ENCODE results near the gene CACNA1I. TPM values are rescaled to one million over a fixed set of nuclear protein-coding genes. Genes with fewer than 3 reads are reported as not detected.

CACNA1I gene
- total RNA-seq, 1 donor from 2014 or later: 0.11 TPM

GRCh38 chr22:39682994-39683393 lies 112.4 kb downstream of the CACNA1I start:
- H3K9me3 ChIP-seq (ENCODE audit: insufficient read depth, low read depth, low read length): no peaks in the 10 kb centered on the region
- no peak overlapping the region for H3K9ac ChIP-seq (ENCODE audit: low read length)
- DNase-seq (ENCODE audit: low read depth) (no peak), FAIRE-seq (no peak)
- Mint-ChIP-seq H3K27ac (ENCODE audit: unreplicated experiment) (no peak overlapping the region), H3K4me1 (ENCODE audit: low read depth, unreplicated experiment) (no peaks in the 10 kb centered on the region), H3K4me3 (ENCODE audit: unreplicated experiment) (no peak overlapping the region), H3K27me3 (ENCODE audit: low read depth, unreplicated experiment) (peaks cover 37% of the 10 kb centered on the region), H3K9me3 (ENCODE audit: unreplicated experiment) (no peaks in the 10 kb centered on the region), H3K36me3 (ENCODE audit: low read depth, unreplicated experiment) (no peaks in the 10 kb centered on the region)
- H2AFZ ChIP-seq (ENCODE audit: low read depth, low read length): no peak overlapping the region
- no peak overlapping the region for H3K27ac ChIP-seq (ENCODE audit: low read depth, low read length)
- H3K36me3 ChIP-seq (ENCODE audit: insufficient read depth, low read length): no peaks in the 10 kb centered on the region
- no peak overlapping the region for H3K4me3 ChIP-seq (ENCODE audit: insufficient read depth, low read depth, low read length)
- H4K20me1 ChIP-seq (ENCODE audit: insufficient read depth, low read length): no peaks in the 10 kb centered on the region
- no peaks in the 10 kb centered on the region for H3K4me1 ChIP-seq (ENCODE audit: insufficient read depth, low read length)
- H3K27me3 ChIP-seq (ENCODE audit: insufficient read depth, low read length): peaks cover 10% of the 10 kb centered on the region
- H3K79me2 ChIP-seq (ENCODE audit: insufficient read depth, low read length): no peaks in the 10 kb centered on the region
- no peak overlapping the region for H3K4me2 ChIP-seq (ENCODE audit: low read length)
- TF ChIP-seq CTCF (IDR thresholded peaks at IDR 0.05; ENCODE audit: insufficient read depth, low read depth, low read length) (no peak), EZH2 (IDR thresholded peaks at IDR 0.05; ENCODE audit: insufficient read depth, low read length) (no peak)

GRCh38 chr22:39683639-39684038 lies 113.1 kb downstream of the CACNA1I start:
- Histone ChIP-seq H3K36me3 (ENCODE audit: insufficient read depth, low read length) (no peaks in the 10 kb centered on the region), H3K9ac (ENCODE audit: low read length) (no peak overlapping the region), H3K4me3 (ENCODE audit: insufficient read depth, low read depth, low read length) (no peak overlapping the region), H3K27me3 (ENCODE audit: insufficient read depth, low read length) (peaks cover 16% of the 10 kb centered on the region), H4K20me1 (ENCODE audit: insufficient read depth, low read length) (no peaks in the 10 kb centered on the region), H2AFZ (ENCODE audit: low read depth, low read length) (no peak overlapping the region), H3K79me2 (ENCODE audit: insufficient read depth, low read length) (no peaks in the 10 kb centered on the region), H3K27ac (ENCODE audit: low read depth, low read length) (no peak overlapping the region), H3K4me2 (ENCODE audit: low read length) (no peak overlapping the region), H3K4me1 (ENCODE audit: insufficient read depth, low read length) (no peaks in the 10 kb centered on the region), H3K9me3 (ENCODE audit: insufficient read depth, low read depth, low read length) (no peaks in the 10 kb centered on the region)
- Mint-ChIP-seq H3K9me3 (ENCODE audit: unreplicated experiment) (no peaks in the 10 kb centered on the region), H3K27ac (ENCODE audit: unreplicated experiment) (no peak overlapping the region), H3K4me3 (ENCODE audit: unreplicated experiment) (no peak overlapping the region), H3K4me1 (ENCODE audit: low read depth, unreplicated experiment) (no peaks in the 10 kb centered on the region), H3K27me3 (ENCODE audit: low read depth, unreplicated experiment) (peaks cover 41% of the 10 kb centered on the region), H3K36me3 (ENCODE audit: low read depth, unreplicated experiment) (no peaks in the 10 kb centered on the region)
- DNase-seq (ENCODE audit: low read depth): no peak
- no peak for FAIRE-seq
- TF ChIP-seq EZH2 (IDR thresholded peaks at IDR 0.05; ENCODE audit: insufficient read depth, low read length) (no peak), CTCF (IDR thresholded peaks at IDR 0.05; ENCODE audit: insufficient read depth, low read depth, low read length) (no peak)

- Histone ChIP-seq H3K4me1 (ENCODE audit: insufficient read depth, low read length) (no peaks in the 10 kb centered on the region), H3K4me2 (ENCODE audit: low read length) (no peak overlapping the region), H2AFZ (ENCODE audit: low read depth, low read length) (no peak overlapping the region), H3K36me3 (ENCODE audit: insufficient read depth, low read length) (no peaks in the 10 kb centered on the region), H3K9ac (ENCODE audit: low read length) (no peak overlapping the region), H3K79me2 (ENCODE audit: insufficient read depth, low read length) (no peaks in the 10 kb centered on the region), H3K27ac (ENCODE audit: low read depth, low read length) (no peak overlapping the region), H3K4me3 (ENCODE audit: insufficient read depth, low read depth, low read length) (no peak overlapping the region), H3K27me3 (ENCODE audit: insufficient read depth, low read length) (peaks cover 20% of the 10 kb centered on the region), H3K9me3 (ENCODE audit: insufficient read depth, low read depth, low read length) (no peaks in the 10 kb centered on the region), H4K20me1 (ENCODE audit: insufficient read depth, low read length) (no peaks in the 10 kb centered on the region)
- Mint-ChIP-seq H3K4me1 (ENCODE audit: low read depth, unreplicated experiment) (no peaks in the 10 kb centered on the region), H3K9me3 (ENCODE audit: unreplicated experiment) (peaks cover 1% of the 10 kb centered on the region), H3K4me3 (ENCODE audit: unreplicated experiment) (no peak overlapping the region), H3K27me3 (ENCODE audit: low read depth, unreplicated experiment) (peaks cover 49% of the 10 kb centered on the region), H3K36me3 (ENCODE audit: low read depth, unreplicated experiment) (no peaks in the 10 kb centered on the region), H3K27ac (ENCODE audit: unreplicated experiment) (peak overlapping the region; percentile 69)
- no peak for DNase-seq (ENCODE audit: low read depth)
- TF ChIP-seq CTCF (IDR thresholded peaks at IDR 0.05; ENCODE audit: insufficient read depth, low read depth, low read length) (no peak), EZH2 (IDR thresholded peaks at IDR 0.05; ENCODE audit: insufficient read depth, low read length) (no peak)
- FAIRE-seq: no peak
Measured at GRCh38 chr22:39684702-39685281, 114.2 kb downstream of the CACNA1I start.

Measured in astrocyte (in vitro differentiated cells and primary cell).